Measurements from ENCODE around the gene LMF1.

GRCh38 chr16:929227-930073, 41.3 kb downstream of the LMF1 start:
- TF ChIP-seq, protein P1, sequence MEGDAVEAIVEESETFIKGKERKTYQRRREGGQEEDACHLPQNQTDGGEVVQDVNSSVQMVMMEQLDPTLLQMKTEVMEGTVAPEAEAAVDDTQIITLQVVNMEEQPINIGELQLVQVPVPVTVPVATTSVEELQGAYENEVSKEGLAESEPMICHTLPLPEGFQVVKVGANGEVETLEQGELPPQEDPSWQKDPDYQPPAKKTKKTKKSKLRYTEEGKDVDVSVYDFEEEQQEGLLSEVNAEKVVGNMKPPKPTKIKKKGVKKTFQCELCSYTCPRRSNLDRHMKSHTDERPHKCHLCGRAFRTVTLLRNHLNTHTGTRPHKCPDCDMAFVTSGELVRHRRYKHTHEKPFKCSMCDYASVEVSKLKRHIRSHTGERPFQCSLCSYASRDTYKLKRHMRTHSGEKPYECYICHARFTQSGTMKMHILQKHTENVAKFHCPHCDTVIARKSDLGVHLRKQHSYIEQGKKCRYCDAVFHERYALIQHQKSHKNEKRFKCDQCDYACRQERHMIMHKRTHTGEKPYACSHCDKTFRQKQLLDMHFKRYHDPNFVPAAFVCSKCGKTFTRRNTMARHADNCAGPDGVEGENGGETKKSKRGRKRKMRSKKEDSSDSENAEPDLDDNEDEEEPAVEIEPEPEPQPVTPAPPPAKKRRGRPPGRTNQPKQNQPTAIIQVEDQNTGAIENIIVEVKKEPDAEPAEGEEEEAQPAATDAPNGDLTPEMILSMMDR (IDR thresholded peaks at IDR 0.05), result no peak
- no peak for TF ChIP-seq POLR2A (IDR thresholded peaks at IDR 0.05)
